PFSK-1 (cell line): ENCODE results near the gene SMARCA4.
A peak's percentile ranks its signal among the peaks of the same experiment; 100 is the strongest.

Source experiments
- FOXP2 ChIP-seq: optimal IDR thresholded peaks from 2 replicates; pipeline ENCODE3; 2011; ENCODE audit warnings: borderline replicate concordance, control low read depth, inconsistent platforms; ENCODE audit not compliant: insufficient read depth; ENCODE audit errors: extremely low read length, extremely low read depth
- POLR2AphosphoS5 ChIP-seq: IDR thresholded peaks from 2 replicates; pipeline ENCODE4 v1.6.1; 2012; ENCODE audit warnings: low read depth, mild to moderate bottlenecking, control low read depth, low read length, moderate library complexity
- REST ChIP-seq, 2 experiments: IDR thresholded peaks; 2 replicates each; pipeline versions ENCODE4 v1.6.1 to v1.8.0; 2011 to 2012; ENCODE audit warnings: low read depth in 2 of 2, low read length in 2 of 2, control low read depth in 1 of 2, inconsistent platforms in 1 of 2, mild to moderate bottlenecking in 1 of 2, moderate library complexity in 1 of 2; ENCODE audit not compliant: insufficient read depth in 1 of 2
- SIN3A ChIP-seq: IDR thresholded peaks from 2 replicates; pipeline ENCODE4 v1.6.1; 2012; ENCODE audit warnings: mild to moderate bottlenecking, low read length, moderate library complexity, borderline replicate concordance; ENCODE audit not compliant: insufficient read depth
- TAF1 ChIP-seq: IDR thresholded peaks from 2 replicates; pipeline ENCODE4 v1.6.1; 2012; ENCODE audit warnings: low read length, control low read depth, borderline replicate concordance; ENCODE audit not compliant: insufficient read depth

SMARCA4 gene

GRCh38 chr19:11033251-11033650 lies 72.4 kb downstream of the SMARCA4 start:
- TF ChIP-seq FOXP2 (no peak), SIN3A (no peak), REST (IDR thresholded peaks at IDR 0.05; ENCODE audit: insufficient read depth in 1 of 2, low read depth in 2 of 2, low read length in 2 of 2) (no peak)

- no peak for TF ChIP-seq TAF1
- no peak for TF ChIP-seq REST (IDR thresholded peaks at IDR 0.05; ENCODE audit: insufficient read depth in 1 of 2, low read depth in 2 of 2, low read length in 2 of 2)
- no peak for TF ChIP-seq SIN3A
- no peak for TF ChIP-seq POLR2AphosphoS5
- TF ChIP-seq FOXP2 = no peak
Measured at GRCh38 chr19:11033763-11034162, 72.9 kb downstream of the SMARCA4 start.

GRCh38 chr19:11034449-11035213 lies 73.8 kb downstream of the SMARCA4 start:
- no peak for TF ChIP-seq SIN3A
- TF ChIP-seq POLR2AphosphoS5 = no peak
- no peak for TF ChIP-seq REST (IDR thresholded peaks at IDR 0.05; ENCODE audit: insufficient read depth in 1 of 2, low read depth in 2 of 2, low read length in 2 of 2)
- TF ChIP-seq TAF1 = no peak
- TF ChIP-seq FOXP2 = no peak

GRCh38 chr19:11035441-11036377 lies 74.9 kb downstream of the SMARCA4 start:
- TF ChIP-seq REST (IDR thresholded peaks at IDR 0.05; ENCODE audit: insufficient read depth in 1 of 2, low read depth in 2 of 2, low read length in 2 of 2) (no peak), FOXP2 (peak; percentile 10), SIN3A (0 out of 2 replicates have a peak, but pooled peaks have one; percentile 28)
